Astrocyte (in vitro differentiated cells and primary cell): ENCODE measurements around the gene SLC22A9.

Source experiments
- EZH2 ChIP-seq: IDR thresholded peaks from 2 replicates; pipeline ENCODE4 v1.6.1; 2012; ENCODE audit warnings: mild to moderate bottlenecking, low read length, inconsistent platforms; ENCODE audit not compliant: insufficient read depth
- TF ChIP-seq, protein P1 (sequence below): IDR thresholded peaks from 2 replicates; pipeline ENCODE4 v1.5.1; 2011; ENCODE audit warnings: low read depth, mild to moderate bottlenecking, inconsistent platforms, low read length, moderate library complexity; ENCODE audit not compliant: insufficient read depth

DNA sequence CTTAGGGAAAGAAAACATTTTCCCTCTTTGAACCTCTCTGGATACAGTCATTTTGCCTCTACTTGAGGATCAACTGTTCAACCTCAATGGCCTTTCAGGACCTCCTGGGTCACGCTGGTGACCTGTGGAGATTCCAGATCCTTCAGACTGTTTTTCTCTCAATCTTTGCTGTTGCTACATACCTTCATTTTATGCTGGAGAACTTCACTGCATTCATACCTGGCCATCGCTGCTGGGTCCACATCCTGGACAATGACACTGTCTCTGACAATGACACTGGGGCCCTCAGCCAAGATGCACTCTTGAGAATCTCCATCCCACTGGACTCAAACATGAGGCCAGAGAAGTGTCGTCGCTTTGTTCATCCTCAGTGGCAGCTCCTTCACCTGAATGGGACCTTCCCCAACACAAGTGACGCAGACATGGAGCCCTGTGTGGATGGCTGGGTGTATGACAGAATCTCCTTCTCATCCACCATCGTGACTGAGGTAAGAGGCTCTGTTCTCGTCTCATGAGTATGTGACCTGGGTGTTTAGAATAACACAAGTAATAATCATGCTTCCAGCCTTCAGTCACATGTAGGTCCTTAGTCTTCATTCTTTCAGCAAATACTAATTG lies 495 bp downstream of the SLC22A9 start:
- TF ChIP-seq, protein P1, sequence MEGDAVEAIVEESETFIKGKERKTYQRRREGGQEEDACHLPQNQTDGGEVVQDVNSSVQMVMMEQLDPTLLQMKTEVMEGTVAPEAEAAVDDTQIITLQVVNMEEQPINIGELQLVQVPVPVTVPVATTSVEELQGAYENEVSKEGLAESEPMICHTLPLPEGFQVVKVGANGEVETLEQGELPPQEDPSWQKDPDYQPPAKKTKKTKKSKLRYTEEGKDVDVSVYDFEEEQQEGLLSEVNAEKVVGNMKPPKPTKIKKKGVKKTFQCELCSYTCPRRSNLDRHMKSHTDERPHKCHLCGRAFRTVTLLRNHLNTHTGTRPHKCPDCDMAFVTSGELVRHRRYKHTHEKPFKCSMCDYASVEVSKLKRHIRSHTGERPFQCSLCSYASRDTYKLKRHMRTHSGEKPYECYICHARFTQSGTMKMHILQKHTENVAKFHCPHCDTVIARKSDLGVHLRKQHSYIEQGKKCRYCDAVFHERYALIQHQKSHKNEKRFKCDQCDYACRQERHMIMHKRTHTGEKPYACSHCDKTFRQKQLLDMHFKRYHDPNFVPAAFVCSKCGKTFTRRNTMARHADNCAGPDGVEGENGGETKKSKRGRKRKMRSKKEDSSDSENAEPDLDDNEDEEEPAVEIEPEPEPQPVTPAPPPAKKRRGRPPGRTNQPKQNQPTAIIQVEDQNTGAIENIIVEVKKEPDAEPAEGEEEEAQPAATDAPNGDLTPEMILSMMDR, result no peak
- no peak for TF ChIP-seq EZH2
